ENCODE data around the gene STAC.

DNA sequence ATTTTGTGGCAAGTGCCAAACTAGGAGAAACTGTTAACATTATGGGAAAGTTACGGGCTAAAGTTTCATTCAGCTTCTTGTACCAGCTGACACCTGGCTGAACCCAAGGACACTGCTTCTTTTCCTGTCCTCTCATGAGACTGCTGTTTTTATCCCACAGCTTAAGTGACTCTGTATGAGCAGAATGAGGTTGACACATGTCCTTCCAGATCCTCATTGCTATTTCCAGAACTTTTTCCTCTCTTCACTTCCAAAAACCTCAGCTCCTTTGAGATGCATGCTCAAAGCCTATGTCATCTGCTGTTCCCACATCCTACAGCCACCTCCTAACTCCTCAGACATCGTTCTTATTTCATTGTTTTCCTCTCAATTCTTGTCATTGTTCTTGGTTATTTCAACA lies 200.4 kb downstream of the STAC start:
- TF ChIP-seq, protein P1, sequence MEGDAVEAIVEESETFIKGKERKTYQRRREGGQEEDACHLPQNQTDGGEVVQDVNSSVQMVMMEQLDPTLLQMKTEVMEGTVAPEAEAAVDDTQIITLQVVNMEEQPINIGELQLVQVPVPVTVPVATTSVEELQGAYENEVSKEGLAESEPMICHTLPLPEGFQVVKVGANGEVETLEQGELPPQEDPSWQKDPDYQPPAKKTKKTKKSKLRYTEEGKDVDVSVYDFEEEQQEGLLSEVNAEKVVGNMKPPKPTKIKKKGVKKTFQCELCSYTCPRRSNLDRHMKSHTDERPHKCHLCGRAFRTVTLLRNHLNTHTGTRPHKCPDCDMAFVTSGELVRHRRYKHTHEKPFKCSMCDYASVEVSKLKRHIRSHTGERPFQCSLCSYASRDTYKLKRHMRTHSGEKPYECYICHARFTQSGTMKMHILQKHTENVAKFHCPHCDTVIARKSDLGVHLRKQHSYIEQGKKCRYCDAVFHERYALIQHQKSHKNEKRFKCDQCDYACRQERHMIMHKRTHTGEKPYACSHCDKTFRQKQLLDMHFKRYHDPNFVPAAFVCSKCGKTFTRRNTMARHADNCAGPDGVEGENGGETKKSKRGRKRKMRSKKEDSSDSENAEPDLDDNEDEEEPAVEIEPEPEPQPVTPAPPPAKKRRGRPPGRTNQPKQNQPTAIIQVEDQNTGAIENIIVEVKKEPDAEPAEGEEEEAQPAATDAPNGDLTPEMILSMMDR (conservative IDR thresholded peaks at IDR 0.05; ENCODE audit: low read depth, low read length) = no peak
- no peak for TF ChIP-seq EZH2 (IDR thresholded peaks at IDR 0.05; ENCODE audit: low read length, unreplicated experiment)
